Brain microvascular endothelial cell (primary cell): ENCODE measurements around the gene RRP7A.

ENCODE experiments used
- DNase-seq: peaks from one replicate; pipeline ENCODE4 v3.0.0-alpha.2; 2020
- H3K27ac ChIP-seq: fragments of 250-450 bp; sonication (Bioruptor Pico); 2 replicates; pipeline ENCODE4 v1.5.1; 2020; ENCODE audit warnings: mild to moderate bottlenecking, moderate library complexity
- H3K27me3 ChIP-seq: fragments of 250-450 bp; sonication (Bioruptor Pico); replicated peaks from 2 replicates; pipeline ENCODE4 v1.5.1; 2020; ENCODE audit warnings: mild to moderate bottlenecking
- H3K36me3 ChIP-seq: fragments of 250-450 bp; sonication (Bioruptor Pico); replicated peaks from 2 replicates; pipeline ENCODE4 v1.5.1; 2020; ENCODE audit warnings: mild to moderate bottlenecking
- H3K4me3 ChIP-seq: 2 replicates; pipeline ENCODE4 v1.5.1; 2011; ENCODE audit warnings: low read depth, mild to moderate bottlenecking, control low read depth, low read length, moderate library complexity
- CTCF ChIP-seq: IDR thresholded peaks from 2 replicates; pipeline ENCODE4 v1.5.1; 2011; ENCODE audit warnings: low read depth, mild to moderate bottlenecking, moderate library complexity, low read length, control low read depth, inconsistent platforms; ENCODE audit errors: missing control alignments
- in situ Hi-C: cut with HindIII; loops from 2 replicates; pipeline ENCODE4 v1.10.0; 2017; ENCODE audit warnings: low sequenced_read_pairs, low pct_ligation_motif_present

Gene RRP7A

DNA sequence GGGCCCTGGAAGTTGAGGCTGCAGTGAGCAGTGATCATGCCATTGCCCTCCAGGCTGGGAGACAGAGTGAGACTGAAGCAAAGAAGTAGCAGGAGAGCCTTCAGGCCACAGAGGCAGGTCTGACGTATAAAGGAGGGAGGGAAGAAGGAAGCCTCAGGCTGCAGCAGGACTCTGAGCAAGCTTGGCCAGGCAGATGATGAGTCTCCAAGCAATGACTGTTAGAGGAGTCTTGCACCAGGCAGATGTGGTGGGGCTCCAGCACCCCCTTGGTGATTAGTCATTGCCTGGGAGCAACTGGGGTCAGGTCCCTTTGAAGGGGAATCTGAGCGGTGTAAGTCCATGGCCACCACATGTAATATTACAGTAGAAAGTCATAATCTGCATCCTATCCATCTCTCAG is 50.8 kb downstream of the RRP7A start:
- Histone ChIP-seq H3K36me3 (no peaks in the 10 kb centered on the region), H3K4me3 (no peak overlapping the region), H3K27me3 (no peaks in the 10 kb centered on the region), H3K27ac (no peak overlapping the region)
- TF ChIP-seq CTCF = no peak
- in situ Hi-C loops = no loop called here
- peak; percentile 11 for DNase-seq

- TF ChIP-seq CTCF = no peak
- Histone ChIP-seq H3K36me3 (no peaks in the 10 kb centered on the region), H3K27ac (no peak overlapping the region), H3K27me3 (peaks cover 10% of the 10 kb centered on the region), H3K4me3 (no peak overlapping the region)
- in situ Hi-C loops = no loop called here
- DNase-seq = no peak
Observed at GRCh38 chr22:42462016-42462415, 57.6 kb downstream of the RRP7A start.

DNA sequence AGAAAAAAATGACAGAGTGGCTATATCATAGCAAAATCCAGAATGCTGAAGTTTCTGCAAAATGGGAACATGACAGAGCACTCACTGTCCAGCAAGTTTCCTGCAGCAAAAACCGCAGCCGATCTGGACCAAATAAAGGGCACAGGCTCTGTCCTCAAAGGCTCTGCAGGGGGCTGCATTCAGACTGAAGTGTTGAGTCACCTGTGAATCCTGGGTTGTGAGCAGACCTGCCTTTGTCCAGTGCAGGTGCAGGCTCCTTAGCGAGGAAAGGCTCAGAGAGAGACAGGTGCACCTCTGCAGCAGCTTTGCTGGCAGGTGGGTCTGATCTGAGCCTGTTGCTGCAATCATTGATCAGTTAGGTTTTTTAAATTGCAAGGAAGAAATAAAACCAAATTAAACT is 58.1 kb downstream of the RRP7A start:
- TF ChIP-seq CTCF = no peak
- Histone ChIP-seq H3K36me3 (no peaks in the 10 kb centered on the region), H3K27ac (no peak overlapping the region), H3K4me3 (no peak overlapping the region), H3K27me3 (peaks cover 10% of the 10 kb centered on the region)
- in situ Hi-C loops = no loop called here
- no peak for DNase-seq
